HepG2 (cell line): ENCODE data around the gene LRRN2. TPM values are rescaled to one million over a fixed set of nuclear protein-coding genes. Genes with fewer than 3 reads are reported as not detected.

Experiments used
- ATAC-seq: fragments of 200-7000 bp; cut with Tn5 transposase; 3 replicates; pipeline ENCODE4 v1.9.1; 2020; ENCODE audit warnings: mild to moderate bottlenecking, moderate library complexity
- BruUV-seq: library from RNA; stranded (reverse); fragments of 400-500 nt; replicated peaks from 2 replicates; lab custom pipeline; 2021; lab: Mats Ljungman, UMichigan
- CTCF ChIA-PET: fragments of 300-600 bp; formaldehyde crosslinking; extraction: SDS; loops from one replicate; lab custom pipeline; 2021; ENCODE audit warnings: low total read pairs, inconsistent platforms, low intra/inter-chr PET ratio; lab: Yijun Ruan, JAX
- POLR2A ChIA-PET: fragments of 350-600 bp; sonication (Branson Sonifier 250); formaldehyde crosslinking; loops from one replicate; lab custom pipeline; 2020; ENCODE audit warnings: antibody characterized with exemption, inconsistent platforms; lab: Yijun Ruan, JAX
- DNase-seq: peaks from one replicate; pipeline ENCODE4 v3.0.0-alpha.2; 2015; ENCODE audit warnings: low spot score
- FAIRE-seq: peaks from 3 replicates; lab custom pipeline; 2011; peaks lifted over from hg19 to GRCh38; lab: Jason Lieb, UNC
- H2AFZ ChIP-seq: one replicate; pipeline ENCODE4 v1.6.1; 2011; ENCODE audit warnings: low read length, inconsistent platforms
- H3K27ac ChIP-seq: fragments of 300-600 bp; 3 replicates; pipeline ENCODE4 v1.8.0; 2011; ENCODE audit warnings: mixed run types, mild to moderate bottlenecking, mixed read lengths, low read length, inconsistent platforms; ENCODE audit not compliant: insufficient read depth; ENCODE audit errors: extremely low read length
- H3K27me3 ChIP-seq, 2 experiments: fragments of 200-600 bp in 1 of 2; 2 replicates in 1 of 2; 3 replicates in 1 of 2; pipeline versions ENCODE4 v1.6.0 to v1.8.0; 2011; ENCODE audit warnings: low read length in 2 of 2, mild to moderate bottlenecking in 2 of 2, moderate library complexity in 2 of 2, inconsistent platforms in 1 of 2; ENCODE audit not compliant: insufficient read depth in 2 of 2, control insufficient read depth in 1 of 2
- H3K36me3 ChIP-seq, 2 experiments: fragments of 200-600 bp in 1 of 2; replicated peaks in 1 of 2; 2 replicates in 1 of 2; 3 replicates in 1 of 2; pipeline versions ENCODE4 v1.5.1 to v1.8.0; 2011; ENCODE audit warnings: low read length in 2 of 2, inconsistent platforms in 1 of 2; ENCODE audit not compliant: insufficient read depth in 2 of 2, control insufficient read depth in 1 of 2
- H3K4me1 ChIP-seq: 2 replicates; pipeline ENCODE4 v1.5.1; 2012; ENCODE audit warnings: low read length, inconsistent platforms; ENCODE audit not compliant: insufficient read depth
- H3K4me2 ChIP-seq: 2 replicates; pipeline ENCODE4 v1.6.0; 2011; ENCODE audit warnings: low read depth, low read length, inconsistent platforms
- H3K4me3 ChIP-seq, 3 experiments: fragments of 200-600 bp in 1 of 3; sonication (generic), shearing (Covaris generic) in 1 of 3; replicated peaks in 1 of 3; 2 replicates each; pipeline ENCODE4 v1.5.1; 2011 to 2016; ENCODE audit warnings: low read length in 3 of 3, inconsistent platforms in 2 of 3, low read depth in 2 of 3, mild to moderate bottlenecking in 2 of 3, control low read depth in 1 of 3, mixed read lengths in 1 of 3; ENCODE audit not compliant: insufficient read depth in 1 of 3
- H3K79me2 ChIP-seq: one replicate; pipeline ENCODE4 v1.6.1; 2011; ENCODE audit warnings: low read length, inconsistent platforms; ENCODE audit not compliant: insufficient read depth
- H3K9ac ChIP-seq: 2 replicates; pipeline ENCODE4 v1.6.0; 2011; ENCODE audit warnings: mild to moderate bottlenecking, low read depth, low read length, inconsistent platforms; ENCODE audit not compliant: insufficient read depth
- H3K9me3 ChIP-seq: 2 replicates; pipeline ENCODE4 v1.5.1; 2012; ENCODE audit warnings: mild to moderate bottlenecking, low read length
- H4K20me1 ChIP-seq: 2 replicates; pipeline ENCODE4 v1.6.0; 2011; ENCODE audit warnings: inconsistent platforms, mild to moderate bottlenecking, low read length, moderate library complexity; ENCODE audit not compliant: insufficient read depth
- CHD2 ChIP-seq: IDR thresholded peaks from 2 replicates; pipeline ENCODE4 v1.6.1; 2011; ENCODE audit warnings: low read depth, low read length, improper control_type of control experiment
- HOXA7 ChIP-seq: sonication (generic); formaldehyde crosslinking; IDR thresholded peaks from 2 replicates; pipeline ENCODE4 v1.8.1; 2022; ENCODE audit warnings: mild to moderate bottlenecking, missing genetic modification reagents, moderate library complexity
- KDM5A ChIP-seq: fragments of 200-600 bp; sonication (generic); IDR thresholded peaks from 2 replicates; pipeline ENCODE4 v1.7.0; 2018; ENCODE audit warnings: antibody characterized with exemption, mild to moderate bottlenecking, low read length, borderline replicate concordance
- TAF15 ChIP-seq: fragments of 200-400 bp; formaldehyde crosslinking; IDR thresholded peaks from one replicate; pipeline ENCODE4 v1.6.1; 2018; ENCODE audit warnings: mild to moderate bottlenecking, low read depth, low read length; ENCODE audit not compliant: poor library complexity, severe bottlenecking
- TOE1 ChIP-seq: sonication (generic); formaldehyde crosslinking; IDR thresholded peaks from 2 replicates; pipeline ENCODE4 v1.4.0; 2020; ENCODE audit warnings: mild to moderate bottlenecking, missing genetic modification reagents
- ZNF160 ChIP-seq: sonication (generic); formaldehyde crosslinking; IDR thresholded peaks from 2 replicates; pipeline ENCODE4 v1.8.0; 2022; ENCODE audit warnings: mild to moderate bottlenecking, inconsistent platforms, missing genetic modification reagents
- ZNF414 ChIP-seq: sonication (generic); formaldehyde crosslinking; IDR thresholded peaks from 2 replicates; pipeline ENCODE4 v1.5.0; 2020; ENCODE audit warnings: missing genetic modification reagents
- ZNF713 ChIP-seq: sonication (generic); formaldehyde crosslinking; IDR thresholded peaks from 2 replicates; pipeline ENCODE4 v1.4.0; 2020; ENCODE audit warnings: mild to moderate bottlenecking, missing genetic modification reagents
- WGBS: methylation state at CpG from one replicate; pipeline ENCODE4 v1.1.6; 2017; ENCODE audit warnings: low lambda C conversion rate; 5-methylcytosine and 5-hydroxymethylcytosine counted together
- in situ Hi-C: cut with HindIII; loops from 2 replicates; pipeline ENCODE4 v1.10.0; 2017; ENCODE audit warnings: low pct_unique_long_range_greater_than_20kb; ENCODE audit not compliant: extremely low pct_ligation_motif_present
- intact Hi-C: fragments of 100-400 bp; cut with micrococcal nuclease; formaldehyde crosslinking; loops from one replicate; pipeline ENCODE4 v1.10.0; 2022; ENCODE audit not compliant: unreplicated experiment
- polyA plus RNA-seq, 8 experiments: library from polyadenylated mRNA; depleted of rRNA in 3 of 8; stranded (reverse) in 7 of 8; unstranded in 1 of 8; fragments of >200 nt; fragmentation: Illumina TruSeq in 4 of 8; extraction: Trizol in 4 of 8; gene quantifications; 2 replicates each; pipeline versions ENCODE4 v1.2.1 to v1.2.3, GENCODE V29; 2011 to 2016; ENCODE audit warnings: low read depth in 4 of 8, missing spikeins in 1 of 8, mixed read lengths in 1 of 8; ENCODE audit not compliant: insufficient read depth in 1 of 8
- total RNA-seq, 5 experiments: library from RNA; depleted of rRNA; stranded (reverse); fragments of >200 nt; fragmentation: Illumina TruSeq; extraction: Trizol; gene quantifications; 2 replicates each; pipeline ENCODE4 v1.2.3, GENCODE V29; 2016; ENCODE audit warnings: low read depth in 1 of 5

The LRRN2 gene
- total and polyA plus RNA-seq, 2 of the 13 experiments (the other 11 are each of a cell fraction or from before 2014, with no cell fraction given): not detected

GRCh38 chr1:204617256-204618147, 68.0 kb downstream of the LRRN2 start (continued):
- TF ChIP-seq TOE1: no peak
- TF ChIP-seq ZNF713 (CRISPR knock-in tag): no peak

GRCh38 chr1:204616641-204617040, 68.9 kb downstream of the LRRN2 start:
- WGBS: 6% methylated on average over 6 of the region's 6 CpGs
- no TSS peak for BruUV-seq

More at GRCh38 chr1:204616641-204617040, 68.9 kb downstream of the LRRN2 start:
- POLR2A ChIA-PET: no interaction called here
- no peak for DNase-seq
- CTCF ChIA-PET: no interaction called here
- in situ Hi-C loops: no loop called here
- Histone ChIP-seq H2AFZ (no peak overlapping the region), H3K4me2 (no peak overlapping the region), H4K20me1 (no peaks in the 10 kb centered on the region), H3K36me3 (no peaks in the 10 kb centered on the region), H3K27me3 (peaks cover 7 to 43% of the 10 kb centered on the region in 2 experiments)
- no peak for TF ChIP-seq ZNF160 (CRISPR knock-in tag)
- no peak for TF ChIP-seq TAF15
- TF ChIP-seq HOXA7 (CRISPR knock-in tag): no peak
- TF ChIP-seq KDM5A: no peak
- no peak for TF ChIP-seq CHD2
- no peak for TF ChIP-seq ZNF414 (CRISPR knock-in tag)
- TF ChIP-seq, all 625 proteins: peak for 0
- FAIRE-seq (no peak), ATAC-seq (no peak)
- intact Hi-C loops: no loop called here
- H3K27ac ChIP-seq: no peak overlapping the region
- no peaks in the 10 kb centered on the region for H3K9me3 ChIP-seq
- no peaks in the 10 kb centered on the region for H3K4me1 ChIP-seq
- H3K79me2 ChIP-seq: no peaks in the 10 kb centered on the region
- no peak overlapping the region for H3K4me3 ChIP-seq
- H3K9ac ChIP-seq: no peak overlapping the region
